ENCODE results near the gene EFTUD2. TPM values are rescaled to one million over a fixed set of nuclear protein-coding genes. Genes with fewer than 3 reads are reported as not detected.

The EFTUD2 gene
- total and polyA plus RNA-seq, 2 donors (not counting 1 experiment from before 2014, with no cell fraction given), result 43.2 to 133 TPM

- Mint-ChIP-seq H3K27ac (no peak overlapping the region), H3K9me3 (ENCODE audit: insufficient read depth) (no peaks in the 10 kb centered on the region), H3K4me1 (peaks cover 16% of the 10 kb centered on the region), H3K4me3 (peak overlapping the region; percentile 68), H3K27me3 (peaks cover 37% of the 10 kb centered on the region)
- Histone ChIP-seq H3K9me3 (ENCODE audit: control extremely low read depth in 1 of 3, control insufficient read depth in 2 of 3, insufficient read depth in 1 of 3, low read length in 2 of 3) (peaks cover 0 to 7% (median 0%) of the 10 kb centered on the region in 3 donors), H3K4me1 (ENCODE audit: control insufficient read depth in 2 of 2, insufficient read depth in 2 of 2, low read length in 2 of 2) (peaks cover 9 to 13% of the 10 kb centered on the region in 2 donors), H4K20me1 (ENCODE audit: control insufficient read depth, insufficient read depth, low read length, poor library complexity, severe bottlenecking) (no peaks in the 10 kb centered on the region), H3K36me3 (replicated peaks in 1 of 2; ENCODE audit: control extremely low read depth in 1 of 2, control insufficient read depth in 1 of 2, extremely low read depth in 1 of 2, insufficient read depth in 2 of 2, low read length in 1 of 2) (no peaks in the 10 kb centered on the region), H3K9ac (ENCODE audit: low read length) (no peak overlapping the region), H3K79me2 (ENCODE audit: control insufficient read depth, insufficient read depth, low read length) (no peaks in the 10 kb centered on the region), H3K4me2 (replicated peaks; ENCODE audit: low read depth, low read length, poor library complexity, severe bottlenecking) (no peak overlapping the region), H3K4me3 (ENCODE audit: control extremely low read depth in 1 of 5, extremely low read depth in 1 of 5, insufficient read depth in 1 of 5, low read depth in 2 of 5, low read length in 4 of 5) (no peak overlapping the region), H3K27me3 (replicated peaks in 1 of 4; ENCODE audit: control extremely low read depth in 1 of 4, control insufficient read depth in 3 of 4, insufficient read depth in 4 of 4, low read length in 3 of 4) (peaks cover 0 to 35% (median 8%) of the 10 kb centered on the region in 4 experiments), H2AFZ (ENCODE audit: insufficient read depth, low read depth, low read length, poor library complexity, severe bottlenecking) (peak overlapping the region; percentile 41), H3K27ac (ENCODE audit: low read length in 2 of 2) (no peak overlapping the region)
- ATAC-seq (ENCODE audit: low read depth), result no peak
- 88% methylated on average over 13 of the region's 14 CpGs for WGBS (ENCODE audit: insufficient coverage)
- DNase-seq, result no peak
- TF ChIP-seq CTCF (IDR thresholded peaks at IDR 0.05), result no peak
- TF ChIP-seq EZH2 (IDR thresholded peaks at IDR 0.05; ENCODE audit: borderline replicate concordance, insufficient read depth, low read depth, low read length, poor library complexity, severe bottlenecking), result no peak
- ChIA-PET POLR2A (no interaction called here), CTCF (interaction anchor here (1.2 kb wide), 1 partner anchor 186 kb away, joined by 5 read pairs; no protein-coding TSS in a partner anchor)
- intact Hi-C loops (cut with micrococcal nuclease), result no loop called here
Measured at GRCh38 chr17:44912763-44913544, 13.7 kb upstream of the EFTUD2 start.

Measured in B cell (primary cell).